Measurements from ENCODE around the gene CCDC51. TPM values are rescaled to one million over a fixed set of nuclear protein-coding genes. Genes with fewer than 3 reads are reported as not detected.

The CCDC51 gene
- total RNA-seq, 1 donor, result 17.4 TPM

GRCh38 chr3:48460517-48460902 is 20.6 kb upstream of the CCDC51 start:
- no peaks in the 10 kb centered on the region for H3K79me2 ChIP-seq (ENCODE audit: insufficient read depth, low read length)
- no peak overlapping the region for H3K27ac ChIP-seq (ENCODE audit: low read depth, low read length)
- H2AFZ ChIP-seq (ENCODE audit: low read length), result no peak overlapping the region
- TF ChIP-seq CTCF (IDR thresholded peaks at IDR 0.05; ENCODE audit: extremely low read depth, low read depth, low read length), result no peak
- no peaks in the 10 kb centered on the region for H3K9me3 ChIP-seq (ENCODE audit: low read depth, low read length)
- H3K27me3 ChIP-seq (ENCODE audit: insufficient read depth, low read length), result no peaks in the 10 kb centered on the region
- no peak overlapping the region for H3K4me3 ChIP-seq (ENCODE audit: insufficient read depth, low read length)
- H3K4me1 ChIP-seq (ENCODE audit: insufficient read depth, low read length), result peaks cover 5% of the 10 kb centered on the region
- no peak overlapping the region for H3K4me2 ChIP-seq (ENCODE audit: insufficient read depth, low read length)
- H3K36me3 ChIP-seq (ENCODE audit: insufficient read depth, low read length), result peaks cover 36% of the 10 kb centered on the region
- H4K20me1 ChIP-seq (ENCODE audit: insufficient read depth, low read length), result no peaks in the 10 kb centered on the region
- peak; percentile 31 for DNase-seq (ENCODE audit: insufficient read length, low spot score, missing footprints)

GRCh38 chr3:48459773-48460516 is 20.0 kb upstream of the CCDC51 start:
- Histone ChIP-seq H3K79me2 (ENCODE audit: insufficient read depth, low read length) (no peaks in the 10 kb centered on the region), H3K27ac (ENCODE audit: low read depth, low read length) (no peak overlapping the region), H3K36me3 (ENCODE audit: insufficient read depth, low read length) (peaks cover 42% of the 10 kb centered on the region), H4K20me1 (ENCODE audit: insufficient read depth, low read length) (no peaks in the 10 kb centered on the region), H3K9me3 (ENCODE audit: low read depth, low read length) (no peaks in the 10 kb centered on the region), H3K4me1 (ENCODE audit: insufficient read depth, low read length) (peaks cover under 1% of the 10 kb centered on the region), H3K27me3 (ENCODE audit: insufficient read depth, low read length) (no peaks in the 10 kb centered on the region), H3K4me3 (ENCODE audit: insufficient read depth, low read length) (no peak overlapping the region), H2AFZ (ENCODE audit: low read length) (no peak overlapping the region), H3K4me2 (ENCODE audit: insufficient read depth, low read length) (no peak overlapping the region)
- no peak for TF ChIP-seq CTCF (IDR thresholded peaks at IDR 0.05; ENCODE audit: extremely low read depth, low read depth, low read length)
- no peak for DNase-seq (ENCODE audit: insufficient read length, low spot score, missing footprints)

- peaks cover 46% of the 10 kb centered on the region for H3K36me3 ChIP-seq (ENCODE audit: insufficient read depth, low read length)
- H2AFZ ChIP-seq (ENCODE audit: low read length), result no peak overlapping the region
- no peaks in the 10 kb centered on the region for H3K9me3 ChIP-seq (ENCODE audit: low read depth, low read length)
- TF ChIP-seq CTCF (IDR thresholded peaks at IDR 0.05; ENCODE audit: extremely low read depth, low read depth, low read length), result no peak
- H3K4me3 ChIP-seq (ENCODE audit: insufficient read depth, low read length), result no peak overlapping the region
- H3K79me2 ChIP-seq (ENCODE audit: insufficient read depth, low read length), result no peaks in the 10 kb centered on the region
- no peaks in the 10 kb centered on the region for H3K27me3 ChIP-seq (ENCODE audit: insufficient read depth, low read length)
- no peak for DNase-seq (ENCODE audit: insufficient read length, low spot score, missing footprints)
- no peaks in the 10 kb centered on the region for H3K4me1 ChIP-seq (ENCODE audit: insufficient read depth, low read length)
- no peak overlapping the region for H3K4me2 ChIP-seq (ENCODE audit: insufficient read depth, low read length)
- no peaks in the 10 kb centered on the region for H4K20me1 ChIP-seq (ENCODE audit: insufficient read depth, low read length)
- H3K27ac ChIP-seq (ENCODE audit: low read depth, low read length), result no peak overlapping the region
Observed at GRCh38 chr3:48459331-48459730, 19.4 kb upstream of the CCDC51 start.

GRCh38 chr3:48456456-48456855 is 16.5 kb upstream of the CCDC51 start:
- Histone ChIP-seq H3K4me3 (ENCODE audit: insufficient read depth, low read length) (no peak overlapping the region), H4K20me1 (ENCODE audit: insufficient read depth, low read length) (no peaks in the 10 kb centered on the region), H2AFZ (ENCODE audit: low read length) (no peak overlapping the region), H3K9me3 (ENCODE audit: low read depth, low read length) (no peaks in the 10 kb centered on the region), H3K36me3 (ENCODE audit: insufficient read depth, low read length) (peaks cover 60% of the 10 kb centered on the region), H3K79me2 (ENCODE audit: insufficient read depth, low read length) (no peaks in the 10 kb centered on the region), H3K4me2 (ENCODE audit: insufficient read depth, low read length) (no peak overlapping the region), H3K27me3 (ENCODE audit: insufficient read depth, low read length) (no peaks in the 10 kb centered on the region), H3K27ac (ENCODE audit: low read depth, low read length) (no peak overlapping the region), H3K4me1 (ENCODE audit: insufficient read depth, low read length) (no peaks in the 10 kb centered on the region)
- no peak for TF ChIP-seq CTCF (IDR thresholded peaks at IDR 0.05; ENCODE audit: extremely low read depth, low read depth, low read length)
- no peak for DNase-seq (ENCODE audit: insufficient read length, low spot score, missing footprints)
